ENCODE results near the gene SND1. TPM values are rescaled to one million over a fixed set of nuclear protein-coding genes. Genes with fewer than 3 reads are reported as not detected.

Gene SND1
- total RNA-seq, 4 donors from 2014 or later = 84.2 to 98.8 (median 93.4) TPM

GRCh38 chr7:127810113-127810512 is 158.1 kb downstream of the SND1 start:
- intact Hi-C loops (cut with DNase I) = no loop called here
- WGBS, 2 donors = 100% methylated on average over 2 of the region's 2 CpGs
- Histone ChIP-seq H3K27ac (no peak overlapping the region), H3K9me3 (no peaks in the 10 kb centered on the region), H3K4me1 (peaks cover 0 to 9% (median 0%) of the 10 kb centered on the region in 3 donors), H3K36me3 (peaks cover 0 to 26% (median 0%) of the 10 kb centered on the region in 3 donors), H3K27me3 (no peaks in the 10 kb centered on the region), H3K4me3 (no peak overlapping the region)
- TF ChIP-seq CTCF (IDR thresholded peaks at IDR 0.05) = no peak
- no peak for TF ChIP-seq POLR2A (IDR thresholded peaks at IDR 0.05)
- DNase-seq = no peak

GRCh38 chr7:127810696-127811660 is 159.0 kb downstream of the SND1 start:
- intact Hi-C loops (cut with DNase I) = no loop called here
- 88 to 96% methylated on average over 5 of the region's 5 CpGs for WGBS, 2 donors
- TF ChIP-seq CTCF (IDR thresholded peaks at IDR 0.05) (no peak), POLR2A (IDR thresholded peaks at IDR 0.05) (no peak)
- Histone ChIP-seq H3K4me3 (no peak overlapping the region), H3K4me1 (peaks cover 0 to 9% (median 0%) of the 10 kb centered on the region in 3 donors), H3K27me3 (no peaks in the 10 kb centered on the region), H3K36me3 (peaks cover 0 to 26% (median 0%) of the 10 kb centered on the region in 3 donors), H3K27ac (no peak overlapping the region), H3K9me3 (no peaks in the 10 kb centered on the region)
- DNase-seq = no peak

- Histone ChIP-seq H3K9me3 (no peaks in the 10 kb centered on the region), H3K27ac (no peak overlapping the region), H3K4me3 (no peak overlapping the region), H3K27me3 (no peaks in the 10 kb centered on the region), H3K36me3 (peaks cover 0 to 21% (median 0%) of the 10 kb centered on the region in 3 donors), H3K4me1 (peaks cover 0 to 9% (median 0%) of the 10 kb centered on the region in 3 donors)
- TF ChIP-seq CTCF (IDR thresholded peaks at IDR 0.05) (no peak), POLR2A (IDR thresholded peaks at IDR 0.05) (no peak)
- WGBS, 2 donors = 76 to 86% methylated on average over 3 of the region's 3 CpGs
- DNase-seq = no peak
- intact Hi-C loops (cut with DNase I) = no loop called here
These were observed 160.5 kb downstream of the SND1 start for GRCh38 chr7:127812540-127812939.

- no peaks in the 10 kb centered on the region for H3K27me3 ChIP-seq
- 77 to 86% methylated on average over 4 of the region's 4 CpGs for WGBS, 2 donors
- intact Hi-C loops (cut with DNase I) = no loop called here
- no peak overlapping the region for H3K27ac ChIP-seq
- peaks cover 0 to 9% (median 0%) of the 10 kb centered on the region in 3 donors for H3K4me1 ChIP-seq
- H3K36me3 ChIP-seq = peaks cover 0 to 6% (median 0%) of the 10 kb centered on the region in 3 donors
- TF ChIP-seq POLR2A (IDR thresholded peaks at IDR 0.05) (no peak), CTCF (IDR thresholded peaks at IDR 0.05) (no peak)
- DNase-seq = no peak
- H3K9me3 ChIP-seq = no peaks in the 10 kb centered on the region
- H3K4me3 ChIP-seq = no peak overlapping the region
These were observed 162.1 kb downstream of the SND1 start for GRCh38 chr7:127813991-127814541.

GRCh38 chr7:127815631-127816145 is 163.7 kb downstream of the SND1 start:
- no peak for DNase-seq
- Histone ChIP-seq H3K27ac (no peak overlapping the region), H3K9me3 (no peaks in the 10 kb centered on the region), H3K4me1 (peaks cover 0 to 19% (median 8%) of the 10 kb centered on the region in 3 donors), H3K4me3 (no peak overlapping the region), H3K36me3 (no peaks in the 10 kb centered on the region), H3K27me3 (no peaks in the 10 kb centered on the region)
- intact Hi-C loops (cut with DNase I) = no loop called here
- WGBS, 2 donors = 84 to 85% methylated on average over 3 of the region's 3 CpGs
- TF ChIP-seq CTCF (IDR thresholded peaks at IDR 0.05) (no peak), POLR2A (IDR thresholded peaks at IDR 0.05) (no peak)

All from esophagus squamous epithelium (tissue), 5 donors.